Peyer's patch (tissue), 4 donors: ENCODE data around the gene TOM1L1. TPM values are rescaled to one million over a fixed set of nuclear protein-coding genes. Genes with fewer than 3 reads are reported as not detected.
A peak's percentile ranks its signal among the peaks of the same experiment; 100 is the strongest.

Experiments used
- DNase-seq, 3 donors: peaks; one replicate each; pipeline ENCODE4 v3.0.0-alpha.2; 2017 to 2019
- H3K27ac ChIP-seq, 4 donors: fragments of 200-600 bp; sonication (generic); one replicate each; pipeline ENCODE4 v1.5.1; 2016 to 2019
- H3K27me3 ChIP-seq, 2 donors: fragments of 200-600 bp; sonication (generic); one replicate each; pipeline ENCODE4 v1.5.1; 2019
- H3K36me3 ChIP-seq, 3 donors: fragments of 200-600 bp; sonication (generic); one replicate each; pipeline ENCODE4 v1.5.1; 2016 to 2019
- H3K4me1 ChIP-seq, 4 donors: fragments of 200-600 bp; sonication (generic); one replicate each; pipeline ENCODE4 v1.5.1; 2016 to 2019
- H3K4me3 ChIP-seq, 4 donors: fragments of 200-600 bp; sonication (generic); 1 replicate in 3 of 4; 2 replicates in 1 of 4; pipeline ENCODE4 v1.5.1; 2016 to 2019; ENCODE audit warnings: mild to moderate bottlenecking in 1 of 4
- H3K9me3 ChIP-seq, 4 donors: fragments of 200-600 bp; sonication (generic); one replicate each; pipeline ENCODE4 v1.5.1; 2016 to 2019; ENCODE audit warnings: mild to moderate bottlenecking in 1 of 4
- POLR2A ChIP-seq, 2 donors: fragments of 450-650 bp; IDR thresholded peaks; one replicate each; pipeline ENCODE4 v1.5.1; 2017; ENCODE audit warnings: antibody characterized with exemption in 2 of 2, mild to moderate bottlenecking in 2 of 2, moderate library complexity in 2 of 2
- total RNA-seq, 4 donors: library from RNA; depleted of rRNA; stranded (reverse); fragments of >200 nt; gene quantifications; one replicate each; pipeline ENCODE4 v1.1.0, GENCODE V29; 2016
- TF ChIP-seq, protein P1 (sequence below), 6 experiments: fragments of 450-650 bp in 4 of 6; fragments of 200-600 bp in 2 of 6; sonication (generic) in 1 of 6; IDR thresholded peaks; one replicate each; pipeline ENCODE4 v1.5.1; 2017 to 2019; ENCODE audit warnings: antibody characterized with exemption in 6 of 6, mild to moderate bottlenecking in 3 of 6, moderate library complexity in 1 of 6

TOM1L1 gene
- total RNA-seq, 4 donors from 2014 or later, result 35.5 to 108 (median 87.8) TPM

GRCh38 chr17:54980375-54980774 is 79.7 kb downstream of the TOM1L1 start:
- no peak for DNase-seq
- H3K27ac ChIP-seq, result no peak overlapping the region
- peaks cover 0 to 3% (median 0%) of the 10 kb centered on the region in 4 donors for H3K9me3 ChIP-seq
- H3K4me1 ChIP-seq, result no peaks in the 10 kb centered on the region
- TF ChIP-seq, protein P1, sequence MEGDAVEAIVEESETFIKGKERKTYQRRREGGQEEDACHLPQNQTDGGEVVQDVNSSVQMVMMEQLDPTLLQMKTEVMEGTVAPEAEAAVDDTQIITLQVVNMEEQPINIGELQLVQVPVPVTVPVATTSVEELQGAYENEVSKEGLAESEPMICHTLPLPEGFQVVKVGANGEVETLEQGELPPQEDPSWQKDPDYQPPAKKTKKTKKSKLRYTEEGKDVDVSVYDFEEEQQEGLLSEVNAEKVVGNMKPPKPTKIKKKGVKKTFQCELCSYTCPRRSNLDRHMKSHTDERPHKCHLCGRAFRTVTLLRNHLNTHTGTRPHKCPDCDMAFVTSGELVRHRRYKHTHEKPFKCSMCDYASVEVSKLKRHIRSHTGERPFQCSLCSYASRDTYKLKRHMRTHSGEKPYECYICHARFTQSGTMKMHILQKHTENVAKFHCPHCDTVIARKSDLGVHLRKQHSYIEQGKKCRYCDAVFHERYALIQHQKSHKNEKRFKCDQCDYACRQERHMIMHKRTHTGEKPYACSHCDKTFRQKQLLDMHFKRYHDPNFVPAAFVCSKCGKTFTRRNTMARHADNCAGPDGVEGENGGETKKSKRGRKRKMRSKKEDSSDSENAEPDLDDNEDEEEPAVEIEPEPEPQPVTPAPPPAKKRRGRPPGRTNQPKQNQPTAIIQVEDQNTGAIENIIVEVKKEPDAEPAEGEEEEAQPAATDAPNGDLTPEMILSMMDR (IDR thresholded peaks at IDR 0.05), result no peak
- no peak for TF ChIP-seq POLR2A (IDR thresholded peaks at IDR 0.05)
- no peaks in the 10 kb centered on the region for H3K36me3 ChIP-seq
- no peaks in the 10 kb centered on the region for H3K27me3 ChIP-seq
- no peak overlapping the region for H3K4me3 ChIP-seq

GRCh38 chr17:54982399-54982798 is 81.7 kb downstream of the TOM1L1 start:
- no peak for DNase-seq
- no peak for TF ChIP-seq POLR2A (IDR thresholded peaks at IDR 0.05)
- TF ChIP-seq, protein P1 (IDR thresholded peaks at IDR 0.05), result no peak
- Histone ChIP-seq H3K9me3 (peaks cover 0 to 3% (median 0%) of the 10 kb centered on the region in 4 donors), H3K27me3 (no peaks in the 10 kb centered on the region), H3K27ac (peak overlapping the region in 1 of 4 donors; percentile 32), H3K36me3 (no peaks in the 10 kb centered on the region), H3K4me1 (no peaks in the 10 kb centered on the region), H3K4me3 (no peak overlapping the region)

DNA sequence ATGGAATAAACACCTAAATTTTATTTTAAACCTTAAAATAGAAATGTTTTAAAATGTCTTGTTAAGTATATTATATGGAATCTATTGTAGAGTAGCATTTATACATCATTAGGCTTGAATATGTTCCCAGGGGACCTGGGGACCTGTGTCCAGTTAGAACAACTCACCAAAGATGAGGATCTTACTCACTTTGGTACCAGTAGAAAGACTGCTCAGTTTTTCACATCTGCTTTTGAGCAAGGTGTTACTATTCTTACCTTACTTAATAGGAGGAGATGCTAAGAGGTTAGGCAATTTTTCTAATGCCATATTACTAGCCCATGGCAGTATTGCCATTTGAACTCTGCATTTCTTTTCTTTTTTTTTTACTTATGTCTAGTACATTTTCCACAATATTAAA is 82.6 kb downstream of the TOM1L1 start:
- DNase-seq, result no peak
- Histone ChIP-seq H3K4me3 (no peak overlapping the region), H3K4me1 (no peaks in the 10 kb centered on the region), H3K9me3 (peaks cover 0 to 3% (median 0%) of the 10 kb centered on the region in 4 donors), H3K27me3 (no peaks in the 10 kb centered on the region), H3K27ac (no peak overlapping the region), H3K36me3 (no peaks in the 10 kb centered on the region)
- TF ChIP-seq POLR2A (IDR thresholded peaks at IDR 0.05), result no peak
- TF ChIP-seq, protein P1 (IDR thresholded peaks at IDR 0.05), result no peak

- DNase-seq, result no peak
- H3K27me3 ChIP-seq, result no peaks in the 10 kb centered on the region
These were observed 84.8 kb downstream of the TOM1L1 start for GRCh38 chr17:54985476-54985875.

DNA sequence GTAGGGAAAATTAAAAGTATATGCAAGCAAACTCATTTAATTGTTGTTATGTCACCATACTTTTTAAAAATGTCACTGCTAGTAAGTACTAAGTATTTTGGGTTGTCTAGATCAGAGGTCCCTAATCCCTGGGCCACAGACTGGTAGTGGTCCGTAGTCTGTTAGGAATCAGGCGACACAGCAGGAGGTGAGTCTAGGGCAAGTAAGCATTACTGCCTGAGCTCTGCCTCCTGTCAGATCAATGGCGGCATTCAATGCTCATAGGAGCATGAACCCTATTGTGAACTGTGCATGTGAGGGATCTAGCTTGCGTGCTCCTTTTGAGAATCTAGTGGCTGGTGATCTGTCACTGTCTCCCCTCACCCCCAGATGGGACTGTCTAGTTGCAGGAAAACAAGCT is 89.5 kb downstream of the TOM1L1 start:
- H3K27ac ChIP-seq, result no peak overlapping the region
- no peaks in the 10 kb centered on the region for H3K27me3 ChIP-seq
- no peaks in the 10 kb centered on the region for H3K9me3 ChIP-seq
- H3K4me3 ChIP-seq, result no peak overlapping the region
- H3K4me1 ChIP-seq, result no peaks in the 10 kb centered on the region
- DNase-seq, result no peak
- no peak for TF ChIP-seq POLR2A (IDR thresholded peaks at IDR 0.05)
- TF ChIP-seq, protein P1 (IDR thresholded peaks at IDR 0.05), result no peak
- H3K36me3 ChIP-seq, result no peaks in the 10 kb centered on the region

More at GRCh38 chr17:54985476-54985875, 84.8 kb downstream of the TOM1L1 start:
- Histone ChIP-seq H3K27ac (no peak overlapping the region), H3K9me3 (peaks cover 0 to under 1% (median 0%) of the 10 kb centered on the region in 4 donors), H3K36me3 (no peaks in the 10 kb centered on the region), H3K4me3 (no peak overlapping the region), H3K4me1 (no peaks in the 10 kb centered on the region)
- TF ChIP-seq, protein P1 (IDR thresholded peaks at IDR 0.05), result no peak
- no peak for TF ChIP-seq POLR2A (IDR thresholded peaks at IDR 0.05)

DNA sequence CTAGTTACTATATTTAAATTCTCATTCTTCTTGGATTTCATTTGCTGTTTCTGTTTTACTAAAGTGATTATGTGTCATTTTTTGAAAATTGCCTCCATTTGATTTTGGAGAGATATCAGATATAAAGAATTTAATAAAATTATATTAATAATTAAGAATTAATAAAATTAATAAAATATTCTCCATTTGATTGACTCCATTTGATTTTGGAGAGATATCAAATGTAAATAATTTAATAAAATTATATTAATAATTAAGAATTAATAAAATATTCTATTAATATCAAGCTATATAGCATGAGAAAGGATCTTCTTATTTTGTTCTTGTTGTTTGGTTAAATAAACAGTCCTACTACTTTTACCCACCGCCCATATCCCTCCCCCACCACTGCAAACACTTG is 90.9 kb downstream of the TOM1L1 start:
- no peak for DNase-seq
- no peaks in the 10 kb centered on the region for H3K4me1 ChIP-seq
- H3K27me3 ChIP-seq, result no peaks in the 10 kb centered on the region
- no peaks in the 10 kb centered on the region for H3K9me3 ChIP-seq
- no peak for TF ChIP-seq POLR2A (IDR thresholded peaks at IDR 0.05)
- TF ChIP-seq, protein P1 (IDR thresholded peaks at IDR 0.05), result no peak
- no peak overlapping the region for H3K27ac ChIP-seq
- H3K36me3 ChIP-seq, result no peaks in the 10 kb centered on the region
- H3K4me3 ChIP-seq, result no peak overlapping the region
